Urinary bladder (tissue), 4 donors: Measurements from ENCODE around the gene TMEM132A. TPM values are rescaled to one million over a fixed set of nuclear protein-coding genes. Genes with fewer than 3 reads are reported as not detected.

Experiments
- DNase-seq: peaks from one replicate; pipeline ENCODE4 v3.0.0-alpha.2; 2015; ENCODE audit errors: extremely low spot score
- H3K27ac ChIP-seq: one replicate; pipeline ENCODE4 v1.5.1; 2013; ENCODE audit warnings: low read depth, mild to moderate bottlenecking, moderate library complexity
- H3K36me3 ChIP-seq: one replicate; pipeline ENCODE4 v1.6.1; 2013; ENCODE audit warnings: mild to moderate bottlenecking, moderate library complexity; ENCODE audit not compliant: insufficient read depth
- H3K4me1 ChIP-seq: one replicate; pipeline ENCODE4 v1.6.1; 2013; ENCODE audit warnings: mild to moderate bottlenecking, moderate library complexity; ENCODE audit not compliant: insufficient read depth
- H3K4me3 ChIP-seq: one replicate; pipeline ENCODE4 v1.5.1; 2013; ENCODE audit warnings: low read depth, low read length
- WGBS: extraction: QIAGEN DNeasy Blood & Tissue Kit; methylation state at CpG from one replicate; pipeline ENCODE4 v1.1.7; 2013; 5-methylcytosine and 5-hydroxymethylcytosine counted together
- polyA plus RNA-seq: library from polyadenylated mRNA; stranded (reverse); fragments of 200-250 nt; gene quantifications from one replicate; pipeline ENCODE4 v1.2.3, GENCODE V29; 2013
- total RNA-seq: library from RNA; depleted of rRNA; stranded (reverse); fragments of >200 nt; gene quantifications from one replicate; pipeline ENCODE4 v1.2.3, GENCODE V29; 2014
- donor health status: healthy with polysubstance abuse.
- donor health status: healthy.

Gene TMEM132A
- total and polyA plus RNA-seq, 2 donors = 7.5 to 14.0 TPM

DNA sequence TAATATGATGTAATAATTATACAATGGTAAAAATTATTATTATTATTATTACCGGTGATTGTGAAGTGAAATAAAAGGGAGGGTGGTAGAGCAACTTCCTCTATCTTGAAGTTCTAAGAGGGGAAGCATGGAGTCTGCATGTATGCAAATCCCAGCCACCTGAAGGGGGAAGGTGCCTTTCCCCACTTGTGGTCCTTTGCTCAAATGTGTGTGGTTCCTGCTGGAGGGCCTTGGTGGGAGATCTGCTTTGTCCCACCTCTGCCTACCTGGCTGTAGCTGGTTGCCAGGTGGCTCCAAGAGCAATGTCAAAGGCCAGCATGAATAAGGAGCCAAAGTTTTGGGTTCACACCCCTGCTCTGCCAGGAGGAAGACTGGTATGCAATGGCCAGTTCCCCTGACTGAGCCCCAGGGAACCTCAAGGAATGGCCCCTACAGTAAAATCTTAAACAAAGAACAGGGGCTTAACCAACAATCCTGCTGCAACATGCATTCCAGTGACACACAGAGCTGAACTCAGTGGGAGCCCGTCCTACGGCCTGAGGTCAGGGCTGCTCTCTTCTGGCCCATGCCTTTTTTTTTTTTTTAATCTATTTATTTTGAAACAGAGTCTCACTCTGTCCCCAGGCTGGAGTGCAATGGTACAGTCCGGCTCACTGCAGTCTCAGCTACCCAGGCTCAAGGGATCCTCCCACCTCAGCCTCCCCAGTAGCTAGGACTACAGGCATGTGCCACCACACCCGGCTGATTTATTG lies 8.5 kb downstream of the TMEM132A start:
- Histone ChIP-seq H3K4me3 (no peak overlapping the region), H3K27ac (no peak overlapping the region), H3K4me1 (no peaks in the 10 kb centered on the region), H3K36me3 (no peaks in the 10 kb centered on the region)
- WGBS = 70% methylated on average over 5 of the region's 5 CpGs
- DNase-seq = no peak

- Histone ChIP-seq H3K36me3 (no peaks in the 10 kb centered on the region), H3K27ac (no peak overlapping the region), H3K4me3 (no peak overlapping the region), H3K4me1 (no peaks in the 10 kb centered on the region)
- 94% methylated on average over 37 of the region's 37 CpGs for WGBS
- DNase-seq = no peak
These were observed 9.3 kb downstream of the TMEM132A start for GRCh38 chr11:60933416-60934123.

DNA sequence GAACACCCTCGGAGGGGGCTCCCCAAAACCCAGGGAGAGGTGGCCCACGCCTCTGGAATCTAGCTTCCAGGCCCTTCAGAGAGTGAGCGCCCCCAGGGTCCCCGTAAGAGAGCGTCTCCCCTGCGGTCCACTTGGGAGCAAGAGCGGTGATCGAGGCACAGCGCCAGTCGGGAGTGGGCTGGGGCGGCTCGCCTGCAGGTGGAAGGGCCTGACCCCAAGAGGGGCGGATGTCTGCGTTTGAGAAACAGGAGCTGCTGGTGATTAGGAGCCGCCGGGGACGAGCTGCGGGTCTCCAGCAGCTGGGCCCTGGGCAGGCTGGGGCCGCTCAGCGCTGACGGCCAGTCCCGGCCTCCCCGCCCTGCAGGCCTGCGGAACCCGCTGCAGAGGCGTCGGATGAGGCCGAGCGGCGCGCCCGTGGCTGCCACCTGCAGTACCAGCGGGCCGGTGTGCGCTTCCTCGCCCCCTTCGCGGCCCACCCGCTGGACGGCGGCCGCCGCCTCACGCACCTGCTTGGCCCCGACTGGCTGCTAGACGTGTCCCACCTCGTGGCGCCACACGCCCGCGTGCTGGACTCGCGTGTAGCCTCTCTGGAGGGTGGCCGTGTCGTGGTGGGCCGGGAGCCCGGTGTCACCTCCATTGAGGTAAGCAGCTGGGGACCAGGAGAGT lies 10.0 kb downstream of the TMEM132A start:
- Histone ChIP-seq H3K4me1 (no peaks in the 10 kb centered on the region), H3K27ac (no peak overlapping the region), H3K4me3 (no peak overlapping the region), H3K36me3 (no peaks in the 10 kb centered on the region)
- 94% methylated on average over 57 of the region's 57 CpGs for WGBS
- DNase-seq = no peak

DNA sequence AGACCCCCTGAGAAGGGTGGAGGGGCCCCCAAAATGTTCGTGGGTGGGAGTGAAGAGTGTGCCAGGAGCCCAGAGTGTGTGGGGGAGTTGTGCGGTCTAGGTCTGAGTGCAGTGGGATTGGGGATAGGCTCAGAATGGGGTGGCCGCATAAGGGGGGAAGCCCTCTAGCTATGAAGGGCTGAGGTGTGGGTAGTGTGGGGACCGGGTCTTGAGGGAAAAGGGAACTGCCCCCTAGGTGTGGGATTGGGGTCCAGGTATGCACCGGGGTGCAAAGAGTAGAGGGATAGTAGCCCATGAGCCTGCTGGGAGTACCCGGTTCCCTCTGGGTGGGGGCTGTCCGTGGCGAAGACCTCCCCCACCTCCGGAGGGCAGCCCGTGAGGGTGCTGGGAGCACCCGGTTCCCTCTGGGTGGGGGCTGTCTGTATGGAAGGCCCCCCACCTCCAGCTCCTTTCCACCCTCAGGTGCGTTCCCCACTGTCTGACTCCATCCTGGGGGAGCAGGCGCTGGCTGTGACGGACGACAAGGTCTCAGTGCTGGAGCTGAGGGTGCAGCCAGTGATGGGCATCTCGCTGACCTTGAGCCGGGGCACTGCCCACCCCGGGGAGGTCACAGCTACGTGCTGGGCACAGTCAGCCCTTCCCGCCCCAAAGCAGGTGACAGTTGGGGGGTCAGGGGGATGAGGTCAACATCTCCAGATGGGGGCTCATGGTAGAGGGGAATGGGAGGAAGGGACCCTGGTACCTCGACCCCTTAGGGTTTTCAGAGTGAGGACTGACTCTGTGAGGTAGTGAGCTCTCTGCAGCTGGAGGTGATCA lies 10.7 kb downstream of the TMEM132A start:
- WGBS = 87% methylated on average over 21 of the region's 21 CpGs
- Histone ChIP-seq H3K4me3 (no peak overlapping the region), H3K36me3 (no peaks in the 10 kb centered on the region), H3K27ac (no peak overlapping the region), H3K4me1 (no peaks in the 10 kb centered on the region)
- DNase-seq = no peak

GRCh38 chr11:60935676-60936442 lies 11.6 kb downstream of the TMEM132A start:
- 84% methylated on average over 27 of the region's 27 CpGs for WGBS
- no peak for DNase-seq
- Histone ChIP-seq H3K4me3 (no peak overlapping the region), H3K27ac (no peak overlapping the region), H3K4me1 (no peaks in the 10 kb centered on the region), H3K36me3 (no peaks in the 10 kb centered on the region)

GRCh38 chr11:60936467-60937143 lies 12.3 kb downstream of the TMEM132A start:
- Histone ChIP-seq H3K4me3 (no peak overlapping the region), H3K4me1 (no peaks in the 10 kb centered on the region), H3K27ac (no peak overlapping the region), H3K36me3 (no peaks in the 10 kb centered on the region)
- no peak for DNase-seq
- WGBS = 86% methylated on average over 18 of the region's 18 CpGs

DNA sequence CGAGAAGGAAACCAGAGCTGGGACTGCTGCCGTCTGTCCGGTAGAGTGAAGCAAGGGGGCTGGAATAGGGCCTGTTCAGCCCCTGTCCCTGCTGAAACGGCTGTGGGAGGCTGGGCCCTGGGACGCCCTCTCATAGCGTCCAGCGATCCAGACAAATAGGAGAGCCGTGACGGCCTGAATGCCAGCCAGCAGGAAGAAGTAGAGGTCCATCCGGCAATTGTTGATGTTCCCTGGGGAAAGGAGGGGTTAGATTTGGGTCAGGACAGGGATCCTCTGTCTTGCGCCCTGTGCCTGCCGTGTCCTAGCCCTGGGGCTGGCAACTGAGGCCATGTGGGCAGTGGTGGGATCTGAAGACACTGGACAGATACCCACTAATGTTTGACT lies 12.9 kb downstream of the TMEM132A start:
- H3K4me1 ChIP-seq = no peaks in the 10 kb centered on the region
- 71% methylated on average over 12 of the region's 12 CpGs for WGBS
- H3K4me3 ChIP-seq = no peak overlapping the region
- no peaks in the 10 kb centered on the region for H3K36me3 ChIP-seq
- H3K27ac ChIP-seq = no peak overlapping the region
- no peak for DNase-seq

DNA sequence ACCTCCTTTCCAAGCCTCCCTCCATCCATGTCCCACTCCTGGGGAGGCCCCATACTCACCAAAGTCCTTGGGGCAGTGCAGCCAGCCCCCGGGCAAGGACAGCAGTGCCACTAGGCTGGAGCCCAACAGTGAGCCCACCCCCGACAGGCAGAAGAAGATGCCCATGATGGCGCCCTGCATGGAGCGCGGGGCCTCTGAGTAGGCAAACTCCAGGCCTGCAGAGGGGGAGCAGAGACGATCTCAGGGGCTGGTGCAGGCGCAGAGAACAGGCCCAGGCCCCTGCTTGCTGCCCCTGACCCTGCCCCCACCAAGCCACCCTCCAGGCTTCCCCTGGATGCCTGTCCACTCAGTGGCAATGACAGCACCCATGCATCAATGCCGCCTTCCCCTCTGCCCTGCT lies 13.6 kb downstream of the TMEM132A start:
- Histone ChIP-seq H3K27ac (no peak overlapping the region), H3K36me3 (no peaks in the 10 kb centered on the region)
- 92% methylated on average over 8 of the region's 8 CpGs for WGBS

GRCh38 chr11:60938500-60938899 lies 14.2 kb downstream of the TMEM132A start:
- WGBS = 79% methylated on average over 9 of the region's 9 CpGs
- Histone ChIP-seq H3K4me1 (no peaks in the 10 kb centered on the region), H3K4me3 (no peak overlapping the region), H3K27ac (no peak overlapping the region), H3K36me3 (no peaks in the 10 kb centered on the region)
- DNase-seq = no peak

More for the DNA sequence above, 13.6 kb downstream of the TMEM132A start:
- no peak for DNase-seq
- H3K4me3 ChIP-seq = no peak overlapping the region
- no peaks in the 10 kb centered on the region for H3K4me1 ChIP-seq

DNA sequence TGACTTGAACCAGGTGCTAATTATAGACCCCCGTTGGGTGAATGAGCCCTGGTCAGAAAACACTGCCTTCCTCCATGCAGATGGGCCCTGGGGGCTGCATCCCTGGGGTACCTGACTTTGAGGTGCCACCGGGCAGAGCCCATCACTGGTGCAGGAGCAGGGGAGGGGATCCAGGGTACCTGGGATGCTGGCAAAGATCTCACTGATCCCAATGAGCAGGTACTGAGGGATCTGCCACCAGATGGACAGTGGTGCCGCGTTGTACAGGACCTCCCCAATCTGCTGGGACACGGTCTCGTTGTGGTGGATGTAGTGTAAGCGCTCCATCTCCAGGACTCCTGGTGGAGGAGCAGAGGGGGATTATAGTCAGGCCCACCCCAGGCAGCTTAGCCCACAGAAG lies 15.0 kb downstream of the TMEM132A start:
- WGBS = 87% methylated on average over 7 of the region's 7 CpGs
- no peak overlapping the region for H3K27ac ChIP-seq
- no peak for DNase-seq
- H3K4me3 ChIP-seq = no peak overlapping the region
- no peaks in the 10 kb centered on the region for H3K4me1 ChIP-seq
- H3K36me3 ChIP-seq = no peaks in the 10 kb centered on the region

DNA sequence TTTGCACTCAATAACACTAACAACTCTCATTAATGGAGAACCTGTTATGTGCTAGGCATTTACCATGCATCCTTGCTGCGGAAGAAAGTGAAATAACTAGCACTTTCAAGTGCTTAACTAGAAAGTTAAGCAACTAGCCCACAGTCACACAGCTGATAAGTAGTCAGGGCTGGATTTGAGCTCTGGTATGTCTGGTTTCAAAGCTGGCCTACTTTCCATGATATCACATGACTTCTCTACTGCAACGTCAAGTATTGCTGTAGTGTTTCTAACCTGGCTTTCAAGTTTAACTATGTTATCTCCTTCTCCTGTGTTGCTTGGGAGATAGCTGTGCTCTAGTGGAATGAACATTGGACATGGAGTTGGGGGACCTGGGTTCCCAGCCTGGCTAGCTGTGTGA lies 15.6 kb downstream of the TMEM132A start:
- 52% methylated on average over 2 of the region's 2 CpGs for WGBS
- DNase-seq = no peak

DNA sequence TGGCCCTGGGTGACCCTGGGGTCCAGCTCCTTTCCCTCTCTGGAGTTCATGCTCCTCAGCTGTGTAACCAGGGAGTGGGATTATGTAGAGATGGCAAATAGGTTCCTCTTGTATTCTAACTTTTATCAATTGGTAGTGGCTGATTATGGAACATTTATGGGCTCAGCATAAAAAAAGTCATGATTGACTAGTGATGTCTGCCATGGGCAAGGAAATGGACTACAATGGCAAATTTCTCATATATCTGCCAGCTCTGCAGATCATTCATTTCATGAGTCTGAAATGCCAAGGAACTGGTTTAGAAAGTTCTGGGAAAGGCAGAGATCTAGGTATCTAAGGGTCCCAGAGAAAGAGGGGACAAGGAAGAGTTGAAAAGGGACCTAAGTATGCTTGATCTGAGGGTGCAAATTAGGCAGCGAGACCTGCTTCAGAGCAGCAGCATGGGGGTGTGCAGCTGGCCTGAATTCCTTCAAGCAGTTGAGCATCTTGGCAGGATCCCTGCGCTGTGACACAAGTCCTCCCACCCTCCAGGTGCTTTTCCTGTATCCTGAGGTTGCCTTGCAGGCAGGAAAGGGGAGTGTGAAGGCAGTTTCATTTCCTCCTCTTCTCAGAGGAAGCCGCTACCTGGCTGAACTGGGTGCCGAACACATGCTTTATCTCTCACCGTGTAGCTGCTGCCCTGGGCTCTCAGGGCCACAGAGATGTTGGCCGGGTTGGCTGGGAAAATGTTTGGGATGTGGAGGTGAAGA lies 17.3 kb downstream of the TMEM132A start:
- 82% methylated on average over 6 of the region's 6 CpGs for WGBS
- H3K4me3 ChIP-seq = no peak overlapping the region
- no peak overlapping the region for H3K27ac ChIP-seq
- H3K36me3 ChIP-seq = no peaks in the 10 kb centered on the region
- DNase-seq = no peak
- H3K4me1 ChIP-seq = no peaks in the 10 kb centered on the region

More for the DNA sequence above, 15.6 kb downstream of the TMEM132A start:
- no peaks in the 10 kb centered on the region for H3K36me3 ChIP-seq
- H3K27ac ChIP-seq = no peak overlapping the region
- no peak overlapping the region for H3K4me3 ChIP-seq
- H3K4me1 ChIP-seq = no peaks in the 10 kb centered on the region
